Iris pigment epithelial cell (primary cell): ENCODE data around the gene HOXA5.

ENCODE experiments used
- DNase-seq: peaks from one replicate; pipeline ENCODE4 v3.0.0-alpha.2; 2011; ENCODE audit warnings: low read depth

HOXA5 gene

DNA sequence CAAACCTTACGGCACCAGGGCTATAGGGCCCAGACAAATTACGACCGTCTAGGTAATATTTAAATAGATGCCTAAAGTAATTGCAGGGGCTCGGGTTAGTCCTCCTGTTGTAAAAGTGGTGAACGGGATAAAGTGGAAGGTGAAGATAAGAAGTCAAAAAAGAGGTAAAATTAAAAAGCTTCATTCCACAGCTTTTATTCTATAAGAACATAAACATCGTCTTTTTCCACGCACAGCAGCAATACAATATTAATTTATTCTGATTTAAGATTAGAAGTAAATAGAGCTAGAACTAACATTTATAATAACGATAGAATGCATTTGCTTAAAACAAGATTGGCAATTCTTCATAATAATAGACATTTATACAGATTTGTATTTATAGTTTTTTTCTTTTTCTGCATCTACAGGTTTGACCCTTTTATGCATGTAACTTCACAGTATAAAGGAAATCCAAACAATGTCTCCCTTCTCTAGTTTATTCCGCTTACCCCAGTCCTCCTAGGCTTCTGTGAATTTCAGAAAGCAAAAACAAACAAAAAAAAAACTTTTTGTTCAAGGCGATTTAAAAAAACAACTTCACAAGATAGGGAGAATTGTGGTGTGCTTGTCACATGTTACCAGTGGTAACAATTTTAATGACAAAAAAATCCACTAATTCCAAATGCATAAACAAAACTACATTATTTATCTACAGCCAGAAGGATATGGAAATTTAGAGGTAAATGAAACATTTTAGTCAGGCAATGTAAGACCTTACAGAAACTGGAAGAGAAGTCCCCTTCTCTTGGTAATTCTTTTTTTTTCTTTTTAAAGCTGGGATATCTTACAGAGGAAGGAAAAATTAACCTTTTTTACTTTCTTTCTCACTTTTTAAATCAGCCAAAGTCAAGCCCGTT lies 27.2 kb upstream of the HOXA5 start:
- no peak for DNase-seq

DNA sequence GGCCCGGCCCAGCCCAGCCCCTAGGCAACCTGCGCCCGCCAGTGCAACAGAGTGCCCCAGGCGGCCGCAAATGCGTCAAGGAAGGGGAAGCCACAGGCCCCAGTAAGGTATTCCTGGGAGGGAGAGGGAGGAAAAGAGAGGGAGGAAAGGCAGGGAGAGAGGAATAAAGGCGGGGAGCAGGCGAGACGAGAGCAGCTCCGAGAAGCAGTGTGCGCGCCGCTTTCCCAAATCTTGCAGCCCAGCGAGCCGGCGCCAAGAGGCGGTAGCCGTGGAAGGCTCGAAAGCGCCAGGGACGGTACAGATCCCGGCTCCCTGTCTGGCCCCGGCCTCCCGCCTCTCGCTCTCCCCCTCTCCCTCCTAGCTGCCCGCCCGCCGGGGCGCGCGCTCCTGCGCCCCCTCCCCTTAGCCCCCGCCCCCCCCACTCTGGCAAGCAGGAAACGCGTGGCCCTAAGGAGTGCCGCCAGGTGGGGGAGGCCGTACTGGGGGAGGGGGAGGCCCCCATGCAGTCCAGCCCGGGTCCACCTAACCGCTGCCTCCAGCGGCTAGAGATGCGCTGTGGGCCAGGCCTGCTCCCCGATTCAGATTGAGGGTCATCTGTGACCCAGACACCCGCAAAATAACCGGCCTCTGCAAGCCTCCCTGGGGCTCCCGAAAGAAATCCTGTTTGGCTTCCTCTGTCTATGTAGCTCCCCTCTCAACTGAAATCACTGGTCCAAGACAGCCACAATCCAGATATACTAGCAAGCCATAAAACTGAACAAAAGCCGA lies 26.4 kb upstream of the HOXA5 start:
- no peak for DNase-seq

DNA sequence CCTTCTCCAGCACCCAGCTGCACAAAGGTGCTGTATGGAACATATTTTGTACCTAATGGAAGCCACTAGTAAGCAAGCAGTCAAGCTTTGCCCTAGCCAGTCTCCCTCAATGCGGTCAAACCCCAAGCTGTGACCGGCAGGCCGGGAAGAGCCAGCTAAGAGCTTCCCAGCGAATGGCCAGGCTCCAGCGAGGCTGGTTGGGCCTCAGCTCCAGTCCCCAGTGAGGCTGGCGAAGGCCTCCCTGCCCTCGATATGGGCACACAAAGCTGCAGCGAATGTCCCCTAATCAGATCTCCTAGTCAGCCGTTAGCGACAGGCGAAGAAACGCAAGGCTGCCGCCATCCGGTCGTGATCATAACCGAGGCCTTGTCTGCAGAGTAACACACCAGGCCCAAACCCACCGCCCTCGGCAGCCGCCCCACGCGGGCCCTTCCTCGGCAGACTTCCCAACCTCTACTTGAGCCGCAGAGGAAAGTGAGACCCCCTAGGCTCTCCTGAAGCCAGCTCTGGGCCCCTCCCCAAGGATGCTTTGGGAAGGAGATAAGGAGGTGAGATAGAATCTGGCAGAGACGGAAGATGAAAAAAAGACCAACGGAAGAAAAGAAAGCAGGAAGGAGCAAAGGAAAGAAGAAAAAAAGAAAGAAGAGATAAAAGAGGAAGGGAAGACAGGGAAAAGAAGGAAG lies 24.9 kb upstream of the HOXA5 start:
- DNase-seq: no peak

DNA sequence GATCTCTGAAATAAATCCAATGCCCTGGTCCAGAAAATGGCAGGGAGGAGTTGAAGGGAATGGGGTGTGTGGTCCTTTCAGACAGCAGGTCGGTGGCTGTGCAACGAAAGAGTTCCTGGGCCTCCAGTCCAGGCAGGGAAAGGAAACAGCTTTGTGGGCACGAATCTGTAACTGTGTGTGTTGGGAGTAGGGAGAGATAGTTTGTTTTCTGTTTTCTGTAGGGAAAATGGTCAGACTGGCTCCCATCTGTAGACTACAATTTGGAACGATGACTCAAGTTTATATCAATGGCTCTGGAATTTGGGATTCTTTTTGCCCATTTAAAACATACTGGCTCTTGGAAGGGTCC lies 24.4 kb upstream of the HOXA5 start:
- no peak for DNase-seq

DNA sequence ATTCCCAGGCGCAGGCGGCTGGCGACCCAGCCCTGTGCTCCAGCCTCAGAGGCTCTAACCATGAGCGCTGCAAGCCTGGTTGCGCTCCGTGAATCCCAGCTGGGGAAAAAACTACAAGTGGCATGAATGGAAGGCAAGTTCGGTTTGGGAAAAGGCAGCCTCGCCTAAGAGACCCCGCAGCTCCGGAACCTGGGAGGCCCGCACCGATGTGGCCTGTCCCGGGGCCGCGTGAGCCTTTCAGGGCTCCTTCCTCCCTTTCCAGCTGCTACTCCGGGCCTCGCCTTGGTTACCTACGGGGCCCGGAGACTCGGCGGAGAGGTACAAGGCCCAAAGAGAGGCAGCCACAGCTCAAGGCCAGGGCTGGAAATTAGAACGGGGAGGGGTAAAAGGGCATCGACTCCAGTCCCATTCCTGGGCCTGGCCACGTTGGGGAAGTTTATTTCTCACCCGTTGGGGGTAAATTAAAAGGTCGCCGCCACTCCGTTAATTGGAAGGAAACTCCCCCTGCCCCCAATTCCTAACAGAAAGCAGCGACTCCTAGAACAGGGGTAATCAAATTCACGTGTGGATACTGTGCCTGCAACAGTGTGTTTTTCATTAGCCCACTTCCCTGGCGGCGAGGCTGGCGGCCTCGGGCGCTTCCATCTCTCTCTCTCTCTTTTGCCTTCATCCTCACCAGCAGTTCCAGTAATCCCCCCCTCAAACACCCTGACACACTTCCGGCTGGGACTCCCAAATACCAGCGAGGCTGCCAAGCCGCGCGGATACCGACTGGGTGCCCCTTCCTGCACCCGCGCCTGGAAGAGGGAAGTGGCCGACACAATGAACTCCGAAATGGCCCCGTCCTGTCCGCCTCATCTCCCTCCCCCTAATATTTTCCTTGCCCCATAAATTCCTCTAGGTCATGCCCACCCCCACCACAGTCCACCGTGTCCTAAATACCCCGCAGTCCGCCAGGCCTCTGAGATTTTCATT lies 23.3 kb upstream of the HOXA5 start:
- DNase-seq: no peak

DNA sequence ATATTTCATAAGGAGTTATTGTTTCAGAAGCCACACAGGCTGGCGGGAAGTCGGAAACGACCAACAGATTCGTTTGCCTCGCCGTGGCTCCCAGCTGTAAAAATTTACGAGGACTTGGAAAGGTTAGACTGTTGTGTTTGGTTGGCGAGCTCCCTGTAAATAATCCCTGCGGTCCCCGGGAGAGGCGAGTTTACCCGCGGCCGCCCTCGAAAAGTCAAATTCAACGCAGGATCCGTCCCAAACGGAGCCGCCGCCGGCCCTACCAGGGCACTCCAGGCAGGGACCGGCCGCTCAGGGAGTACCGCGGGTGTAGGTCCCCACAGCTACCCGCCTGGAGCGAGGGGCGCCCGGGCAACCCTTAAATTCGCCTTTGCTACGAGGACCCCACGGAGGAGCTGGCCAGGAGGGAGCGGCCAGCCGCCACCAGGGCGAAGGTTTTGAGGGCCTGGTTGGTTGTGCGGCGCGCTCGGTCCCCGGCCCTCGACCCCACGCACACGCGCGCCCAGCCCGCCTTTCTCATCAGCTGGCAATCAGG lies 22.6 kb upstream of the HOXA5 start:
- DNase-seq: no peak

DNA sequence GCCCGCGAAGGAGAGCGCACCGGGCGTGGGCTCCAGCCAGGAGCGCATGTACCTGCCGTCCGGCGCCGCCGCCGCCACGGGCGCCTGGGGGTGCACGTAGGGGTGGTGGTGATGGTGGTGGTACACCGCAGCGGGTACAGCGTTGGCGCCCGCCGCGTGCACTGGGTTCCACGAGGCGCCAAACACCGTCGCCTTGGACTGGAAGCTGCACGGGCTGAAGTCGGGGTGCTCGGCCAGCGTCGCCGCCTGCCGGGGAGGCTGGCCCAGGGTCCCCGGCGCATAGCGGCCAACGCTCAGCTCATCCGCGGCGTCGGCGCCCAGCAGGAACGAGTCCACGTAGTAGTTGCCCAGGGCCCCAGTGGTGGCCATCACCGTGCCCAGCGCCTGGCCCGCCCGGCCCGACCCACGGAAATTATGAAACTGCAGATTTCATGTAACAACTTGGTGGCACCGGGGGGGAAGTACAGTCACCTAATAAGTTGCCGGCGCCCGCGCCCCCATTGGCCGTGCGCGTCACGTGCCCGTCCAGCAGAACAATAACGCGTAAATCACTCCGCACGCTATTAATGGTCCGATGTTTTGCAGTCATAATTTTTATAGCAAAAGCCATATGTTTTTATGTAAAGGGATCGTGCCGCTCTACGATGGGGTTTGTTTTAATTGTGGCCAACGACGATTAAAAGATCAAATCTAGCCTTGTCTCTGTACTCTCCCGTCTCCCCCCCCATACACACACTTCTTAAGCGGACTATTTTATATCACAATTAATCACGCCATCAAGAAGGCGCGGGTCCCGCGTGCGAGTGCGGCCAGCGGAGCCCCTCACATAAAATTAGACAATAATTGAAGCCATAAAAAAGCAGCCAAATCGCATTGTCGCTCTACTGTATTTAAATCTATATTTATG lies 21.9 kb upstream of the HOXA5 start, which contains the start of gene HOXA9:
Gene HOXA9, minus strand, starts transcription at position 449 of the 907 bp plus-strand sequence. Its CDS starts 80 bp downstream, at position 369.
- no peak for DNase-seq

DNA sequence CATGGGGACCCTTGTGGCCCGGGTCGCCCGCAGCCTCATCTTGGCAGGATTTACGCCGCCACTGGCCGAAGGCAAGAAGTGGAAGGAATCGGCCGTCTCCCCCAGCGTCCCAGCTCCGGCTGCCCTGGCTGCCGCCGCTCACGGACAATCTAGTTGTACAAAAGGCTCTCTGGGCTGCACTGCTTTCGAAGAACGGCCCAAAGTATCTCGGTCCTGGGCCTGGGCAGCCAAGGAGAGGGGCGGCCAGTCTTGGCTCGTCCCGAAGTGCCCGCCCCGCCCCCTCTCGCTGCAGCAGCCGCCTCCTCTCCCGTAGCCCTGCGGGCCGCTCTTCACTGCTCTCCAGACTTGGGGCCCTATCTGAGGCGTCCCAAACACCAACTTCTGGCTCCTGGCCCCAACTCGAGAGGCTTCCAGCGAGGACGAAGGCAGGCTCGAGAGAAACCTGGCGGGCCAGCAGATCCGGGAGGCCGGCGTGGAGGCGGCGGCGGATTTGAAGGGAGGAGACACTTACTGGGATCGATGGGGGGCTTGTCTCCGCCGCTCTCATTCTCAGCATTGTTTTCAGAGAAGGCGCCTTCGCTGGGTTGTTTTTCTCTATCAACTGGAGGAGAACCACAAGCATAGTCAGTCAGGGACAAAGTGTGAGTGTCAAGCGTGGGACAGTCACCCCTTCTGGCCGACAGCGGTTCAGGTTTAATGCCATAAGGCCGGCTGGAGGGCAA lies 21.0 kb upstream of the HOXA5 start:
- DNase-seq: no peak

DNA sequence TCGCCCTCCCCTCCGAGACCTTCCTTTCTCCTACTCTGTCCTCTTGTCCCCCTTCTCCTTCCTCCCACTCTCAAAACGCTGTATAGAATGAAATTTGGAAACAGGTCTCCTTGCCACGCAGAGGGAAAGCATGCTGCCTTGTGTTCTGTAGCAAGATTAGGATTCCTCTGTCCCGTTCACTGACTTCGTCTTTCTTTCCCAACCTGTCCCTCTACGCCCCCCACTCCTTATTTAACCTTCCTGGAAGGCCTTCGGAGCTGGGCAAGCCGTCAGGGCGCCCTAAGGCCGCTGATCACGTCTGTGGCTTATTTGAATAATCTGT lies 20.5 kb upstream of the HOXA5 start:
- no peak for DNase-seq

DNA sequence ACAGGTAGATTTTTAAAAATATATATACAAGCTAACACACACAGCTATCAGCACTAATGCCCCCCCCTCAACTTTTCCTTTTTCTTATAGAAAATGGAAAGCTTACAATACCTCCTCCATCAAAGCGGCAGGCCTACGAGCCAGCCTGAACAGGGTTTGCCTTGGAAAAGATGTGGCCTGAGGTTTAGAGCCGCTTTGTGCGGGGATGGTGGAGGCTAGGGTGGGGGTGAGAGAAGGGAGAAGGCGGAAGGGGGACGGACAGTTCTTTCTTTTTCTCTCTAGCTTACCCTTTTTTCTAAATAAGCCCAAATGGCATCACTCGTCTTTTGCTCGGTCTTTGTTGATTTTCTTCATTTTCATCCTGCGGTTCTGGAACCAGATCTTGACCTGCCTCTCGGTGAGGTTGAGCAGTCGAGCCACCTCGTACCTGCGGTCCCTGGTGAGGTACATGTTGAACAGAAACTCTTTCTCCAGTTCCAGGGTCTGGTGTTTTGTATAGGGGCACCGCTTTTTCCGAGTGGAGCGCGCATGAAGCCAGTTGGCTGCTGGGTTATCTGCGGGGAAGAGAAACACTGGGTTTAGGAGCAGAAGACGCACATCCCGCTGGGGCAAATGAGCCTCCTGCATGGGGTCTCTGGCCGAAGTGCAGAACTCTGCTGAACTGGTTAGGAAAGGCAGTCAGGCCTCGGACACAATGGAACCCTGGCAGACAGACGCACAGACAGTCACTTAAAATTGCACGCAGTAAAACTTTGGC lies 20.0 kb upstream of the HOXA5 start:
- no peak for DNase-seq

DNA sequence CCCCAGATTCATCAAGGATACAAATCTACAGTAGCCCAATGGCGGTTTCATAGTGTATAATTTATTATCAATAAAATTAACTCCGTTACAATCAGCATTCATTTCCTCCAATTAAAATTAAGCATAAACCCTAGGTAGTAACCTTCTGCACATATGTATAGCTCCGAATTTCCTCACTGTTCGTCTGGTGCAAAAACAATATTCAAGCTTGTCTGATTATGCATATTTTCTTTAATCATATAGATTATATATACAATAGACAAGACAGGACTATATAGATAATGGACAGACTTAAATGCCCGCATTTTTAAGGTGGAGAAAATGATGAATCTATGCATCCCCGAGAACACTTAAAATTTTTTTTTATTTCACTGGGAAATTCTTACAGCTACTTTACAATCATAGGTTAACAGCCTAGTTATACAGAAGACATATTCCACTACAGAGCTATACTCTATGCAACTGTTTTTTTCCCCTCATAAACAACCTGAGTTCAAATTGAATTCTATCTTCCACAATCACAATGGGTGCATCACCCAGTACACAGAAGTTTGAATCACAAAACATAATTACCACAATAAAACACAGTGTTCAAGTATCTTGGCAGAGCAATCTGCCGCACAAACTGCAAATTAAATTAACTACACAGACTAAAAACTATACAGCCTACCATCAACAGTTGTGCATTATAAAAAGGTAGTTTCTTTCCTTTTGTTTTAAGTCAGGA lies 19.2 kb upstream of the HOXA5 start:
- DNase-seq: no peak

DNA sequence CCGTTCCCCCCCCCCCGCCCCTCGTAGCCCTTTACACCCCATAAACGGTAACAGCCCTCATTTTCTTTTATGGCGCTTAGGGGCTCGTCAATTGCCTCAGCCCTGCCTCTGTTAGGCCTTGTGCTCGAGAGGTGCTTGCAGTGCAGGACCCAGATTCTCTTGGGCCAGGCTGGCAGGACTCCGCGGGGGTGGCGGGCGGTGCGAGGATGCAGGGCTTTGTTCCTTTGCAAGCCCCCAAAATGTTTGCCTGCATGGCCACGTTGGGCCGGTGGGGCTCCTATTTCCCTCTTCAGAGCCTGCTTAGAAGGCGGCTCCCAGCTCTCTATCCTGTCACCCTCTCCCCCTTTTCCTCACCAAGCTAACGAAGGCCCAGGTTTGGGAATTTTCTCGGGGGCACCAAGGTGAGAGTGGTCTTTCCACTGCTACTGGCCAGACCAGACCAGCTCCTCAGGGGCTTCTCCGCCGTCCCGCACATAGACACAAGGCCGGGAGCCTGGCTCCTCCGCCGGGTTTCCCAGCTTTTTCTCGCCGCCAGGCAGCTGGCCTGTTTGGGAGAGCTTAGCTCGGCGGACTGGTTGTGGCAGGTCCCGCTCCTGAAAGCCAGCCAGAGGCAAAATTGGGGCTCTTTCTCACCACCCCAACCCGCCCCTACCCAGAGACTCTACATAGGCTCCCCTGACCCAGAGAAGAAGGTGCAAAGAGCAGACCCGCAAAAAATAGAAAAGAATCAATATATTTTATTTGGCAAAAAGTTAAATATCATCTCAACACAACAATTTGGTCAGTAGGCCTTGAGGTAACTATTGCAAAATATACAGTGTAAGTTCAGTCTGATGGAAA lies 18.5 kb upstream of the HOXA5 start:
- DNase-seq: no peak

DNA sequence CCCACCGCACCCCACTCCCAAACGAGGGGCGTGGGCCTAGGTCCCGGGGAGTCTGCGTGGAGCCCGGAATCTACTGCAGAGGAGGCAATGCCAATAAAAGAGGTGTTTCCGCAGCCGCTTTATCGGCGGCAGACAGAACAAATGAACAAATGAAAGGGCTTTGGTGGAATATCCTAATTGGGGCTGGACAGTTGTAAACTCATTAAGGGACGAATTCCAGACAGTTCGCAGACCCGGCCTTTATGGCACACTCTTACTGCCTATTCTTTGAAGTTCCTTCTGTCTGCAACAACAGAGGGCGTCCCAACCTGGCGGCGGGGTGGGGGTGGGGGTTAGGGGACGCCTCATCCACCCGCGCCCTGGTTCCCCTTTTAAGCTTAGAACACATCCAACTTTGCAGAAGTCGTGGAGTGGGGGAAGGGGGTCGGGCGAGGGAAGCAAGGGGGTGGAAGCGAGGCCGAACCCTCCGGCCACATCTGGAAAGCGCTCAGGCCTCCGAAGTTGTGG lies 17.8 kb upstream of the HOXA5 start:
- no peak for DNase-seq

DNA sequence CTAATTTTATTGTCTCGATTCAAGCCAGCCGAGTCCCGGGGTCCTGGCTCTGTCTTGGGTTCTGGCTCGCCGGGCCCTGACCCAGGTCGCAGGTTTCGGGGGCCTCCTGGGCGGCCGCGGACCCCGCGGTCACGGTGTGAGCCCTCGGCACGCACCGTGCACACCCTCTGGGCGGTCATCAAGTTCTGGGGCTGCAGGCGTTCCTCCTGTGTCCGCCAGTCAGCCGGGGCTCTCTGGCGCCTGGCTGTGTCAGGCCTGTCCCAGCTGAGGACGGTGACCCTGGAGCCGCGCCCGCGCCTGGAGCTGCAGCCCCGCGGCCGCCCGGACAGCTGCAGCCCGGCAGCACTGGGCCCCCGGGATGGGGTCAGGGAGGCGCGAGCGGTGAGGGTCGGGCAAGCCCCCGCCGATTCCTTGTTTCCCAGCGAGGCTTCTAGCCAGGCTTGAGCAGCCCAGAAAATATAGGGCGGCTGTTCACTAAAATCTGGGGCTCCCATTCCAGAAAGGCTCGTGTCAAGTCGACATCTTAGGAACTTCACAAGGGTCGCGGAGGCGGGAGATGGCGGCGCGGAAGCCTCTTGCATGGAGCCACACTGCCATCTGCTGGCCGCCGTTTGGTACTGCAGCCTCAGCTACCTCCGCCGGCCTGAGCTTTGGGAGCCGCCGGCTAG lies 17.2 kb upstream of the HOXA5 start:
- DNase-seq: peak; percentile 59

DNA sequence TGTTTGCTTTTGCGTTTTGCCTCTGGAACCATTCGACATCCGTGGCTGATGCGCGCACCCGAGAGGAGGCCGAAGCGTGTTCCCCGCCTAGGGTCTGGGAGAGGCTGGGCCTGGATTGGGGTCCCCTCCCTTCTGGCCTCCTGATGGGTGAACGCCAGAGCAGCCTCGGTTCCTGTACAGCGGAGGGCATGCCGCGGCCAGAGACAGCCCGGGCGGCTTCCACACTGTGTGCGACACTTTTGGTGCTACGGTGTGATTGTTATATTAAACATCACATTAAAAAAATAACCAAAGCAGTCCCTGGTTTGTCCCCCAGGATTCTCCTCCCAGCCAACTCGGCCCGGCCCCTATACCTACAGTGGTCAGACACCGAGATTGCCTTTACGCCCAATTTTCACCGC lies 16.7 kb upstream of the HOXA5 start:
- no peak for DNase-seq
